ENCODE data around the gene PGR. TPM values are rescaled to one million over a fixed set of nuclear protein-coding genes. Genes with fewer than 3 reads are reported as not detected.
A peak's percentile ranks its signal among the peaks of the same experiment; 100 is the strongest.

The PGR gene
- total RNA-seq, 6 experiments from 2014 or later = not detected

DNA sequence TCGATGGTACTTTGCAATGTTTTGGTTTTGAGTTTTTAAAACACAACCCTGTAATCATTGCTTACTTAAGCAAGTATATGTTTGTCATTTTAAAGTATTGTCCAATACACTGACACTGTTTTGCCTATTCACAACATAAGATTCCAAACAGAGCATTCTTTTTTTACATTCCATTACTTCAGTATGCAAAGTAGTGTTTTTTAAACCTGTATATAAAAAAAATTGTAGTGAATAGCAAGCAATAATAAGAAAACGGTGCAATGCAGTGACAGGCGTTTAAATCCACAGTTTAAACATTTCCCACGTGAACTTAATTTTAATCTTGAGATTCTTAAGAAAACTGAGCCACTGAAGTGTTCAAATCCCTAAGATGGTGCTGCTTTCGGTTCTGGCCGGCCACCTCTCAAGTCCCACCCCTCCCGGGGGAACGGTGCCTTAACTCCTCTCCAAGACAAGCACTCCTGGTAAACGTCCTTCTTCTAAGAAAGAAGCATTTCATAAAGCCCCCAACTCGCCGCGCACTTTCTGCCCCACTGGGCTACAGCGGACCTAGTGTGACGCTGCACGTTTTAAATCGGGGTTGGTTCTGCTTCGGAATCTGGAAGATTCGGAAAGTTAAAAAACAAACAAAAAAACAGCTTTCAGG is 2.9 kb downstream of the PGR start:
- no peak for DNase-seq

GRCh38 chr11:101115671-101116160 is 13.9 kb downstream of the PGR start:
- Mint-ChIP-seq H3K4me3 (no peak overlapping the region), H3K27me3 (ENCODE audit: insufficient read depth) (no peaks in the 10 kb centered on the region), H3K36me3 (ENCODE audit: low read depth) (no peaks in the 10 kb centered on the region), H3K9me3 (peaks cover 11% of the 10 kb centered on the region), H3K27ac (no peak overlapping the region), H3K4me1 (ENCODE audit: low read depth) (no peaks in the 10 kb centered on the region)
- no peak for DNase-seq
- TF ChIP-seq CTCF (IDR thresholded peaks at IDR 0.05) = no peak

More for the DNA sequence above, 2.9 kb downstream of the PGR start:
- no peak overlapping the region for H3K27ac Mint-ChIP-seq
- H3K36me3 Mint-ChIP-seq (ENCODE audit: low read depth) = no peaks in the 10 kb centered on the region
- TF ChIP-seq CTCF (IDR thresholded peaks at IDR 0.05) = no peak
- peak overlapping the region; percentile 64 for H3K4me3 Mint-ChIP-seq
- no peaks in the 10 kb centered on the region; the same call in 1 of the 2 replicates for H3K9me3 Mint-ChIP-seq
- peaks cover 13% of the 10 kb centered on the region; the same call in 1 of the 2 replicates for H3K27me3 Mint-ChIP-seq (ENCODE audit: insufficient read depth)
- H3K4me1 Mint-ChIP-seq (ENCODE audit: low read depth) = no peaks in the 10 kb centered on the region

GRCh38 chr11:101113540-101113939 is 16.1 kb downstream of the PGR start:
- no peak for DNase-seq
- Mint-ChIP-seq H3K27ac (no peak overlapping the region), H3K36me3 (ENCODE audit: low read depth) (no peaks in the 10 kb centered on the region), H3K27me3 (ENCODE audit: insufficient read depth) (no peaks in the 10 kb centered on the region), H3K4me3 (no peak overlapping the region), H3K9me3 (peaks cover 27% of the 10 kb centered on the region), H3K4me1 (ENCODE audit: low read depth) (no peaks in the 10 kb centered on the region)
- no peak for TF ChIP-seq CTCF (IDR thresholded peaks at IDR 0.05)

GRCh38 chr11:101104716-101105115 is 24.9 kb downstream of the PGR start:
- H3K27ac Mint-ChIP-seq = no peak overlapping the region
- DNase-seq = no peak
- H3K27me3 Mint-ChIP-seq (ENCODE audit: insufficient read depth) = no peaks in the 10 kb centered on the region
- no peaks in the 10 kb centered on the region for H3K36me3 Mint-ChIP-seq (ENCODE audit: low read depth)
- H3K9me3 Mint-ChIP-seq = peaks cover 56% of the 10 kb centered on the region
- H3K4me1 Mint-ChIP-seq (ENCODE audit: low read depth) = no peaks in the 10 kb centered on the region
- no peak overlapping the region for H3K4me3 Mint-ChIP-seq
- no peak for TF ChIP-seq CTCF (IDR thresholded peaks at IDR 0.05)

GRCh38 chr11:101103433-101103832 is 26.2 kb downstream of the PGR start:
- Mint-ChIP-seq H3K36me3 (ENCODE audit: low read depth) (no peaks in the 10 kb centered on the region), H3K27ac (no peak overlapping the region), H3K4me3 (no peak overlapping the region), H3K9me3 (peaks cover 56% of the 10 kb centered on the region), H3K27me3 (ENCODE audit: insufficient read depth) (no peaks in the 10 kb centered on the region), H3K4me1 (ENCODE audit: low read depth) (no peaks in the 10 kb centered on the region)
- no peak for DNase-seq
- no peak for TF ChIP-seq CTCF (IDR thresholded peaks at IDR 0.05)
